ENCODE data around the gene SLC66A2.

The SLC66A2 gene

DNA sequence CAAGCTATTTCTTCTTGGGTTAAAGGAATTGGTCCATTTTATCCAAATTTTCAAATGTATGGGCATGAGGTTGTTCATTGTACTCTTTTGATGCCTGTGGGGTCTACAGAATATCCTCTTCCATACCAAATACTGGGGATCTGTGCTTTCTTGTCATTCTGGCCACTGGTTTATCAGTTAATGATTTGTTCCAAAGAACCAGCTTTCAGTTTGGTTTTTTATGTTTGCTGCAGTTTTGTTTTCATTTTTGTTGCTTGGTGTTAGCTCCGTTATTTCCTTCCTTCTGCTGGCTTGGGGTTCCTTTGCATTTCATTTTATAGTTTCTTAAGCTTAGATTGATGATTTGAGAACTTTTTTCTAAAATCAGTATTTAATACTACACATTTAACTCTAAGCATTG, 45.5 kb downstream of the SLC66A2 start:
- Histone ChIP-seq H3K4me1 (ENCODE audit: control insufficient read depth, insufficient read depth, low read length) (no peaks in the 10 kb centered on the region), H3K4me3 (ENCODE audit: low read length) (no peak overlapping the region), H3K27me3 (ENCODE audit: control insufficient read depth, insufficient read depth, low read length) (no peaks in the 10 kb centered on the region), H3K27ac (ENCODE audit: low read depth, low read length) (no peak overlapping the region), H3K36me3 (ENCODE audit: control insufficient read depth, insufficient read depth, low read length) (peaks cover 2% of the 10 kb centered on the region), H3K9ac (ENCODE audit: low read length) (no peak overlapping the region)

DNA sequence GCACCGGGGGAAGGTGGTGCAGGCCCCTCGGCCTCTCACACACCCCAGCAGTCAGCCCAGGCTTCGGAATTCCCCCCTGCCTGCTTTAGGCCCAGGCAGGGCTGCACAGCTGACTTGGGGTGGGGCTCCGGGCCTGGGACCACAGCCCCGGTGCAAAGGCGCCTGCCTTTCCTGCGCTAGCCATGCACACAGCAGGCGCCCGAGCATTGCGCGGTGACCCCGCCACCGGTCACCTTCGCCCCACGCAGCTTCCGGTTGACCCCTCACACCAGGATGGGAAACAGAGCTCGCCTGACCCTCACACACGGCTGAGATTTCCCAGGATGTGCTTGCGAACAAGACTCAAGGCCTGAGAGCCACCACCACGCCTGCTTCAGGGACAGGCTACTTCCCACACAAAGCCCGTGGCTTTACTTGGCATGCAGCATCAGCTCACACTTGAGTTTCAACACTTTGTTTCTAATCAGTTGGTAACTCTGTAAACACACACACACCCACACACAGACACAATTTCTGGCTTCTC, 46.0 kb downstream of the SLC66A2 start:
- H3K27ac ChIP-seq (ENCODE audit: low read depth, low read length): no peak overlapping the region
- H3K4me1 ChIP-seq (ENCODE audit: control insufficient read depth, insufficient read depth, low read length): no peaks in the 10 kb centered on the region
- H3K9ac ChIP-seq (ENCODE audit: low read length): no peak overlapping the region
- H3K36me3 ChIP-seq (ENCODE audit: control insufficient read depth, insufficient read depth, low read length): peaks cover 2% of the 10 kb centered on the region
- no peak overlapping the region for H3K4me3 ChIP-seq (ENCODE audit: low read length)
- no peaks in the 10 kb centered on the region for H3K27me3 ChIP-seq (ENCODE audit: control insufficient read depth, insufficient read depth, low read length)

DNA sequence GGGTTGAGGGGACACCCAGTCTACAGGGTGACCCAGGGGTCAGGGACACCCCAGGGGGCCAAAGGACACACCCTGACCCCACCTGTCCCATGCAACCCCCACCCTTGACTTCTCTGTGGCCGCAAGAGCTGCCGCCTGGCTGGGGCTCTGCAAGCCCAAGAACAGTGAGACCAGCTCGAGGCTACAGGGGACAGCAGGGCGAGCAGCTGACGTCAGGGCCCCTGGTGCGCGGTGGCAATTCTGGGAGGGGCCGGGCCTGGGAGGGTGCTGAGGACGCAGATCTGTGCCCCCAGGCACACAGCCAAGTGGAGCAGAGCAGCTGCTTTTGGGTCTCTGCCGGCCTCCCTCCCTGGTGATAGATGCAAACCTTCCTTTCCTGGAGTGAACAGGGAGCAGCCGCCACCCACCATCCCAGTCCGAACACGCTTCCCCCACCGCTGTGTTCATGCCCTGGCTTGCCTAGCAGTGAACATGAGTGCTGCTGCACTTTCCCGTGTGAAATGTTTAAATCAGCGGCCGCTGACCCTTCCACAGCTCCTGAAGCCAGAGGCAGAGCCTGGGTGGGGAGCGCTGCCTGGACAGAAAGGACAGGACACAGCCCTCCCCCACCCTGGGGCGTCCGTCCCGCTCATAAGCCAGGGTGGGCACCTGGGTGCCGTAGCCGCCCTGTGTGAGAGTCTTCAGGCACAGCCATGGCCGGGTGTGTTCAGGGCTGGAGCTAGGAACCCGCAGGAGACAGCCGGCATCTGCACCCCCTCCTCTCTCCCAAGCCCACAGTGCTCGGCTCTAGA, 46.9 kb downstream of the SLC66A2 start:
- H3K27me3 ChIP-seq (ENCODE audit: control insufficient read depth, insufficient read depth, low read length): no peaks in the 10 kb centered on the region

DNA sequence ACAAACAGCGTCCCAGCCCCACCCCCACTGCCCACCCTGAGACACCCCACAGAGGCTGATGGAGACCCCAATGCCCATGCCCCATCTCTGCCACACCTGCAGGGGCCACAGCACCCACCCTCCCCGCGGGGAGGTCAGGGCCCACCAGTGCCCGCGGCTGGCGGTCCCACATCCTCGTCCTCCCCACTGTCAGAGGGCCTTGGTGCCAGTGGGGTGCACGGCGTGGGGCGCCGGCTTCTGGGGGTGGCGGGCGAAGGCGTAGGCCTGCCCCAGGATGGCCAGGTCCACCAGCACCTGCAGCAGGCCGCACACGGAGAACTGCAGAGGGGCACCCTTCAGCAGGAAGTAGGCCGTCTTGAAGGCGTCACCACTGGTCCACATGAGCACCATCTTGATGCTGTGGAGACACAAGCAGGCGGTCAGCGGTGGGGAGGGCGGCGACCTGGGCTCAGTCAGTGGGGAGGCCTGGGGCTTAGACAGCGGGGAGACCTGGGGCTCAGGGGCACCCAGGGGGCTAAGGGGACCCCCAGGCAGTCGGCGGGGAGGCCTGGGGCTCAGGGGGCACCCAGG, 47.6 kb downstream of the SLC66A2 start:
- no peak overlapping the region for H3K4me3 ChIP-seq (ENCODE audit: low read length)
- no peaks in the 10 kb centered on the region for H3K4me1 ChIP-seq (ENCODE audit: control insufficient read depth, insufficient read depth, low read length)
- no peaks in the 10 kb centered on the region for H3K27me3 ChIP-seq (ENCODE audit: control insufficient read depth, insufficient read depth, low read length)
- peaks cover 2% of the 10 kb centered on the region for H3K36me3 ChIP-seq (ENCODE audit: control insufficient read depth, insufficient read depth, low read length)
- no peak overlapping the region for H3K27ac ChIP-seq (ENCODE audit: low read depth, low read length)
- H3K9ac ChIP-seq (ENCODE audit: low read length): no peak overlapping the region

More for the DNA sequence above, 46.9 kb downstream of the SLC66A2 start:
- no peak overlapping the region for H3K9ac ChIP-seq (ENCODE audit: low read length)
- H3K4me3 ChIP-seq (ENCODE audit: low read length): no peak overlapping the region
- H3K4me1 ChIP-seq (ENCODE audit: control insufficient read depth, insufficient read depth, low read length): no peaks in the 10 kb centered on the region
- H3K36me3 ChIP-seq (ENCODE audit: control insufficient read depth, insufficient read depth, low read length): peaks cover 2% of the 10 kb centered on the region
- H3K27ac ChIP-seq (ENCODE audit: low read depth, low read length): no peak overlapping the region

DNA sequence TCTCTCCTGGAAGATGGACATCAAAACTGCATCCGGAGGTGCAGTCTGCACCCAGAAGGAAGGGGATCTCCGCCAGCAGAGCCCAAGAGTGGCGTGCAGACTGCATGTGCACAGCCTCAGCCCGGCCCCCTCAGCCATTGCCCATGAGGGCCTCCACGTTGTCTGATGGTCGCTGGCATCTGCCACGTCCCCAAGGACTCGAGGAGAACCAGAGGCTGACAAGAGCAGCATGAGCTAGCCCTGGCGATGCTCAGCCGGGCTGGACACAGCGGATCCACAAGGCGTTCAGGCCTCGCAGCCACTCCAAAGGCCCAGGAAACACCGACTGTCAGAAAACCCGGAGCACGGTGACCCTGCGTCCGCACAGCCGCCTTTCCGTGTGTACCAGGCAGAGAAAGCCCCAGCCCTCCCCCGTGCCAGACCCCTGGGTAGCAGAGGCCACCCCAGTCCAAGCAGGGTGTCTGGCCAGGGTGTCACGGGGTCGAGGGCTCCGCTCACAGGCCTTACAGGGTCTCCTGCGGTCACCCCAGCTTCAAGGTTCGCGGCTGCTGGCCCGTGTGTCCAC, 48.3 kb downstream of the SLC66A2 start:
- Histone ChIP-seq H3K27ac (ENCODE audit: low read depth, low read length) (no peak overlapping the region), H3K9ac (ENCODE audit: low read length) (no peak overlapping the region), H3K36me3 (ENCODE audit: control insufficient read depth, insufficient read depth, low read length) (peaks cover 2% of the 10 kb centered on the region)

DNA sequence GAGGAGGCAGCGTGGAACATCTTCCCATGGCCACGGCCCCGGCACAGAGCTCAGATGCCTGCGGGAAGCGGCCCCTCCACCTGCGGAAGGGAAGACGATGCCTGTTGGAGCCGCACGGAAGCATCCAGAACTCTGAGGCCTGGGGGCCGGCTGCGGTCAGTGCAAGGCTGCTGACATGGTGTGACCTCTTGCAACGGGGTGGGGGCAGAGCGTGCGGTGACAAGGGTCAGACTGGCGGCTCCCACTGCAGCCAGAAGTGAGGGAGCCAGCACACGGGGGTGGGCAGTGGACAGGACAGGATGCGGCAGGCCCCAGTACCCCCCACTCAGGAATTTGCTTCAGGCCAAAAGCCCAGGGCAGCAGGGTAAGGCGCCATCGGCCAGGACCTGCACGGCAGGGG, 48.8 kb downstream of the SLC66A2 start:
- no peak overlapping the region for H3K4me3 ChIP-seq (ENCODE audit: low read length)
- H3K36me3 ChIP-seq (ENCODE audit: control insufficient read depth, insufficient read depth, low read length): peaks cover 2% of the 10 kb centered on the region

More for the DNA sequence above, 48.3 kb downstream of the SLC66A2 start:
- Histone ChIP-seq H3K4me1 (ENCODE audit: control insufficient read depth, insufficient read depth, low read length) (no peaks in the 10 kb centered on the region), H3K27me3 (ENCODE audit: control insufficient read depth, insufficient read depth, low read length) (no peaks in the 10 kb centered on the region), H3K4me3 (ENCODE audit: low read length) (no peak overlapping the region)

DNA sequence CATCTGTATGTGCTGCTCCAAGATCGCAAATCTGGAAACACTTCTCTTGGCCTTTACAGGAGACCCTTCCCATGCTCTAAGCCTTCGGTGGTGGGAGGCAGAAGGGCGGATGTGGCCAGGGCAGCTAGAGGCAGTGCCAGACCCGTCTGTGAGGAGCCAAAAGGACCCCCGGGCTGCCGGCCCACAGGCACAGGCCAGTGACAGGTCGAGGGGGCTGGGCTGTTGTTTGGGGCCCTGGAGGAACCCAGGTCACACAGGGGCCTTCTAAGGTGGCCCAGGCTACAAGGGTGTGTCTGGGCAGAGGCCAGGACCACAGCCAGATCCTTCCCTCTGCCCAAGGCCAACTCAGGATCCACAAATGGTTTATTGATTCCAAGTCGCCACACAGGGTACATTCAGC, 49.4 kb downstream of the SLC66A2 start:
- Histone ChIP-seq H3K9ac (ENCODE audit: low read length) (no peak overlapping the region), H3K4me3 (ENCODE audit: low read length) (no peak overlapping the region), H3K36me3 (ENCODE audit: control insufficient read depth, insufficient read depth, low read length) (no peaks in the 10 kb centered on the region), H3K4me1 (ENCODE audit: control insufficient read depth, insufficient read depth, low read length) (no peaks in the 10 kb centered on the region), H3K27me3 (ENCODE audit: control insufficient read depth, insufficient read depth, low read length) (no peaks in the 10 kb centered on the region), H3K27ac (ENCODE audit: low read depth, low read length) (no peak overlapping the region)

More for the DNA sequence above, 48.8 kb downstream of the SLC66A2 start:
- Histone ChIP-seq H3K27ac (ENCODE audit: low read depth, low read length) (no peak overlapping the region), H3K27me3 (ENCODE audit: control insufficient read depth, insufficient read depth, low read length) (no peaks in the 10 kb centered on the region), H3K9ac (ENCODE audit: low read length) (no peak overlapping the region), H3K4me1 (ENCODE audit: control insufficient read depth, insufficient read depth, low read length) (no peaks in the 10 kb centered on the region)

DNA sequence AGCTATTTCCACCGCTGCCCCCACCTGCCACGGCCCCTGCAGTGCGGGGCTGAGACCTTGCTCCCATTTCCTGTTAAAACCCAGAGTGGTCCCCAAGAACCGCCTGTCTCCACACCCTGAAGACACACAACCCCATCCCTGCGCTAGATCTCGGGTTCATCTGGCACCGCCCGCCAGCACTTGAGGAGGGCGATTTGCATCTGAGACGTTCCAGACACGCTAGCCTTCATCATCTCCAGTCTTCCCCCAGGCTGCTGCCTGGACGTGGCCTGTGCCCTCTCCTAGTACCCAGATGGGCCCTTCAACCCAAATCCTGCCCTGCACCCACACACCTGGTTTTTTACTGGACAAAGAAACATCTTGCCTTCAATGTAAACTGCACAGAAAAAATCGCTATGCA, 49.8 kb downstream of the SLC66A2 start:
- no peaks in the 10 kb centered on the region for H3K27me3 ChIP-seq (ENCODE audit: control insufficient read depth, insufficient read depth, low read length)
- no peaks in the 10 kb centered on the region for H3K4me1 ChIP-seq (ENCODE audit: control insufficient read depth, insufficient read depth, low read length)
- no peak overlapping the region for H3K27ac ChIP-seq (ENCODE audit: low read depth, low read length)
- no peak overlapping the region for H3K9ac ChIP-seq (ENCODE audit: low read length)
- H3K36me3 ChIP-seq (ENCODE audit: control insufficient read depth, insufficient read depth, low read length): no peaks in the 10 kb centered on the region
- H3K4me3 ChIP-seq (ENCODE audit: low read length): no peak overlapping the region

DNA sequence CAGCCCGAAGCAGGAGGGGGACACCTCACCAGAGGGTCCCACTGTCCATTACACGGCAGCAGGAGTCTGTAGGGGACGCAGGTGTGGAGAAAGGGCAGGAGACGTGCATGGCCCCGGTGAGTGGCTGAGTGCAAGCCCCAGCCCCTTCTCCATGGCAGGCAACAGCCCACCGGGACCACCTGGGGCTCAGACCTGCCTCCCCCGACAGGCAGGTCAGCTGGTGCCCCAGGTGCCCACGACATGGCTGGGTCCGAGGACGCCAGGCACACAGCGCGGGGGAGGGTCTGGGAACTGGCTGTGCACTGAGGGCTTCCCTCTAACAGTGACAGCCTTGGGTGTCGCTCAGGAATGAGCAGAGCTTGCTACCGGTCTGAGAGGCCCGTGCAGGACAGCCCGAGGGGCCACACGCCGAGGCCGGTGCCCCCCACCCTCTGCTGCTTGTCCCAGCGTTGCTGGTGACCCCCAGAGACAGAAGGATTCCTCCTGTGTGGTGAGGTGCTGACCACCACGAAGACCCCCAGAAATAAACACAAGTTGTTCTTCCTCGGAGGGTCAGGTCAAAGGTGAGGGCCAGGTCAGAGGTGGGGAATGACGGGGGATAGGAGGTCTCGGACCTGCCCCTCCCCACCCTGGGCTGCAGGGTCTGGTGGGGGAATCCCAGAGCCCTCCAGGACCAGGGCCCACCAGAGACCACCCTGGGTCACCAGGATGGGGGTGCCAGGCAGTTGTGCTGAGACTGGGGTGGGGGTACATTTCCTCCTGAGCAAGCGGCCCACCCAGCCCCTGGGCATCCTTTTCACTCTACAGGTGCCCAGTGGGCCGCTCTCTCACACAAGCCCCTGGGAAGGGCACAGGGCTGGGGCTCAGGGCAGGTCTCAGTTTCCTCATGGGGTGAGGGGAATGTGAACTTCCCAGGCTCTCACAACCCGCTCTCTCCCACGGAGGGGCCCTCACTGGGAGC, 50.6 kb downstream of the SLC66A2 start:
- H3K27me3 ChIP-seq (ENCODE audit: control insufficient read depth, insufficient read depth, low read length): no peaks in the 10 kb centered on the region
- no peak overlapping the region for H3K27ac ChIP-seq (ENCODE audit: low read depth, low read length)
- no peaks in the 10 kb centered on the region for H3K36me3 ChIP-seq (ENCODE audit: control insufficient read depth, insufficient read depth, low read length)
- no peaks in the 10 kb centered on the region for H3K4me1 ChIP-seq (ENCODE audit: control insufficient read depth, insufficient read depth, low read length)
- no peak overlapping the region for H3K4me3 ChIP-seq (ENCODE audit: low read length)
- no peak overlapping the region for H3K9ac ChIP-seq (ENCODE audit: low read length)

DNA sequence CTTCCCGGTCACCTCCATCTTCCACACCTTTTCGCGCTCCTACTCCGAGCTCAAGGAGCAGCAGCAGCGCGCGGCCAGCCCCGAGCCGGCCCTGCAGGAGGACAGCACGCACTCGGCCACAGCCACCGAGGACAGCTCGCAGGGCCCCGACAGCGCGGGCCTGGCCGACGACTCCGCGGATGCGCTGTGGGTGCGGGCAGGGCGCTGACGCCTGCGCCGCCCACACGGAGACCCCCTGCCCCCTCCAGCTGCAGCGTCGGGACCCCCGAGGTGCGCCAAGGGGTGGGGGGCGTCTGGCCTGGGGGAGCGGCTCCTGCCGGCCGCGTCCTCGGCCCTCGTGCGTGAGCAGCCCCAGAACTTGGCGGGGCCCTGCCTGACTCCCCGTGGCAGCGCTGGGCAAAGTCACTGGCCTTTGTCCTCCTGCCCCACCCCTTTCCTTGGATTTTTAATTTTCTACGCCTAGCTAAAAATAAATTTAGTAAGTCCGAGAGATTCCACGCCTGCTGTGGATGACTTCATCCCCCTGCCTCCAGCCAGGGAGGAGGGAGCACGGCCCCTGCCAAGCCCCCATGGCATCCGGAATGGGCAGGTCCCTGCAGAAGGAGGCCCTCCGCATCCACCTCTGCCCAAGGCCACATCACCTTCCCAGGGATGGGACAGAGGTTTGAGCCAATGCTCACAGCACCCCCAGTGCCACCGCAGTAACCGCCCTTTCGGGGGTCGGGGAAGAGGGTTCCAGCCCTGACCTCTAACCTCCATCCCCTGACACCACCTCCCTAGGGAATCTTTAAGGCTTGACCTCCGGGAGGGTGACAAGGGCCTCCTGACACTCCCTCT, 51.6 kb downstream of the SLC66A2 start:
- H3K4me3 ChIP-seq (ENCODE audit: low read length): no peak overlapping the region
- no peaks in the 10 kb centered on the region for H3K4me1 ChIP-seq (ENCODE audit: control insufficient read depth, insufficient read depth, low read length)
- H3K27ac ChIP-seq (ENCODE audit: low read depth, low read length): no peak overlapping the region
- no peaks in the 10 kb centered on the region for H3K36me3 ChIP-seq (ENCODE audit: control insufficient read depth, insufficient read depth, low read length)
- no peak overlapping the region for H3K9ac ChIP-seq (ENCODE audit: low read length)
- no peaks in the 10 kb centered on the region for H3K27me3 ChIP-seq (ENCODE audit: control insufficient read depth, insufficient read depth, low read length)

DNA sequence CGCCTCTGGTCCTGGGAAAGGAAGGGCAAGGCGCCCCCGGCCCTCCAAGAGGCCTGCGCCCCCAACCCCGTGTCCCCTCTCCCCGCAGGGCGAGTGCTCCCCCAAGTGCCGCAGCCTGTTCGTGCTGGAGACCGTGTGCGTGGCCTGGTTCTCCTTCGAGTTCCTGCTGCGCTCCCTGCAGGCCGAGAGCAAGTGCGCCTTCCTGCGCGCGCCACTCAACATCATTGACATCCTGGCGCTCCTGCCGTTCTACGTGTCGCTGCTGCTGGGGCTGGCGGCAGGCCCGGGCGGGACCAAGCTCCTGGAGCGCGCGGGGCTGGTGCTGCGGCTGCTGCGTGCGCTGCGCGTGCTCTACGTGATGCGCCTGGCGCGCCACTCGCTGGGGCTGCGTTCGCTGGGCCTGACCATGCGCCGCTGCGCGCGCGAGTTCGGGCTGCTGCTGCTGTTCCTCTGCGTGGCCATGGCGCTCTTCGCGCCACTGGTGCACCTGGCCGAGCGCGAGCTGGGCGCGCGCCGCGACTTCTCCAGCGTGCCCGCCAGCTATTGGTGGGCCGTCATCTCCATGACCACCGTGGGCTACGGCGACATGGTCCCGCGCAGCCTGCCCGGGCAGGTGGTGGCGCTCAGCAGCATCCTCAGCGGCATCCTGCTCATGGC, 52.4 kb downstream of the SLC66A2 start:
- Histone ChIP-seq H3K9ac (ENCODE audit: low read length) (no peak overlapping the region), H3K27me3 (ENCODE audit: control insufficient read depth, insufficient read depth, low read length) (no peaks in the 10 kb centered on the region), H3K4me1 (ENCODE audit: control insufficient read depth, insufficient read depth, low read length) (no peaks in the 10 kb centered on the region), H3K27ac (ENCODE audit: low read depth, low read length) (no peak overlapping the region), H3K36me3 (ENCODE audit: control insufficient read depth, insufficient read depth, low read length) (no peaks in the 10 kb centered on the region), H3K4me3 (ENCODE audit: low read length) (no peak overlapping the region)

All from rectal smooth muscle tissue (tissue), 1 donor.